HG03432 (cell line): ENCODE measurements around the gene GMEB2.
"Not testable (repeated sequence)": the region's sequence is repeated elsewhere in the genome, so short reads cannot be mapped to it uniquely, and the experiment has no call there.

Experiments
- ATAC-seq: cut with Tn5 transposase; IDR thresholded peaks from one replicate; pipeline ENCODE4 v1.9.1; 2021; ENCODE audit warnings: mild to moderate bottlenecking, moderate library complexity; ENCODE audit not compliant: unreplicated experiment

Gene GMEB2, protein sequence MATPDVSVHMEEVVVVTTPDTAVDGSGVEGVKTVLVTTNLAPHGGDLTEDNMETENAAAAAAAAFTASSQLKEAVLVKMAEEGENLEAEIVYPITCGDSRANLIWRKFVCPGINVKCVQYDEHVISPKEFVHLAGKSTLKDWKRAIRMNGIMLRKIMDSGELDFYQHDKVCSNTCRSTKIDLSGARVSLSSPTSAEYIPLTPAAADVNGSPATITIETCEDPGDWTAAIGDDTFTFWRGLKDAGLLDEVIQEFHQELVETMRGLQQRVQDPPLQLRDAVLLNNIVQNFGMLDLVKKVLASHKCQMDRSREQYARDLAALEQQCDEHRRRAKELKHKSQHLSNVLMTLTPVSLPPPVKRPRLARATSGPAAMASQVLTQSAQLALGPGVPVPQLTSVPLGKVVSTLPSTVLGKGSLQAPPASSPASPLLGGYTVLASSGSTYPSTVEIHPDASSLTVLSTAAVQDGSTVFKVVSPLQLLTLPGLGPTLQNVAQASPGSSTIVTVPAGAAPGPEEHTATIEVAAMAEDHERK

DNA sequence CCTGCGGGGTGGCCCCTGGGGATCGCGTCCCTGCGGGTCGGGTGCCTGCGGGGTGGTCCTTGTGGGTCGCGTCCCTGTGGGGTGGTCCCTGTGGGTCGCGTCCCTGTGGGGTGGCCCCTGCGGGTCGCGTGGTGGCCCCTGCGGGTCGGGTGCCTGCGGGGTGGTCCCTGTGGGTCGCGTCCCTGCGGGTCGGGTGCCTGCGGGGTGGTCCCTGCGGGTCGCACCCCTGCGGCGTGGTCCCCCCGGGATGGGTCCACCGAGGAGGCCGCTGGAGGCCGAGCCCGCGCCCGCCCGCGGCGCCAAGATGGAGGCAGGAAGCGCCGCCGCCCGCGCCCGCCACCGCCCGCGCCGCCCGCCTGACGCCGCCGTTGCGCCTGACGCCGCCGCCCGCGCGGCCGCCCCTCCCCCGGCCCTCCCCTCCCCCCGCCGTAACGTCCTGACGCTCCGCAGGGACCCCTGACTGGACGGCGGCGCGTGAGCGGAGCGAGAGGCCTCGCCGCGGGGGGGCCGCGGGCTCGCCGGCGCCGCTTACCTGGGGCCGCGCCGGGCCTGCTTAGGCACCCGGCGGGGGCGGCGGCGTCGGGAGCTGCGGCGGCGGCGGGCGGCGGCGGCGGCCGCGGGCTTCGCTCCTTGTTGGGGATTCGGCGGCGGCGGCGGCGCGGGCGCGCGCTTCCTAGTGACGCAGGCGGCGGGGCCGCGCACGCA, at the start of gene GMEB2:
GMEB2 (minus strand) TSS at position 678 of the 705 bp plus-strand sequence. CDS start 7,704 bp downstream, outside the sequence.
- peak; percentile 46 for ATAC-seq

DNA sequence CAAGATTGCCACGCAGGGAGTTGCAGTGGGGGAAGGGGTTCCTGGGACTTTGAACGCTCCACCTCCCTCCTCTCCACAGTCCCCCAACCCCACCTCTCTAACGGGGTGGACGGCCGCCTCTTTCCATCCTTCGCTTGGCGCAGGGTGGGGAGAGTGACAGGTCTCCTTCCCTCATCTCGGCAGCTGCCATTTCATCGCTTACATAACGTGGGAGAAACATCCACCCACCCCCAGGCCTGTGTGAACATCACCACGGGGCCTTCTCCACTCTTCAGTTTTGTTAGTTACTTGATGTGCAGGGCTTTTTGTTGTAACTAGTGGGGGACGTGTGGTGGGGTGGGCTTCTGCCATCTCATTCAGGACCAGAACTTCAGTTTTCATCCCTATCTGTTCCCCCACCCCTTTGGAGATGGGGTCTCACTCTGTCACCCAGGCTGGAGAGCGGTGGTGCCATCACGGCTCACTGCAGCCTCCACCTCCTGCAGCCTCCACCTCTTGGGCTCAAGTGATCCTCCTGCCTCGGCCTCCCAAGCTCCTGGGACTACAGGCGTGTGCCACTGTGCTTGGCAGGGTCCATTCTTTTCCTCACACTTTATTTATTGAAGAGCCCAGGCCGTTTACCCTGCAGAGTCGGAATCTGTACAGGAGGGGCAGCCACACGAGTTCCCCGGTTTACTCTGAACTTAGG, 48.9 kb upstream of the GMEB2 start:
- ATAC-seq = no peak

DNA sequence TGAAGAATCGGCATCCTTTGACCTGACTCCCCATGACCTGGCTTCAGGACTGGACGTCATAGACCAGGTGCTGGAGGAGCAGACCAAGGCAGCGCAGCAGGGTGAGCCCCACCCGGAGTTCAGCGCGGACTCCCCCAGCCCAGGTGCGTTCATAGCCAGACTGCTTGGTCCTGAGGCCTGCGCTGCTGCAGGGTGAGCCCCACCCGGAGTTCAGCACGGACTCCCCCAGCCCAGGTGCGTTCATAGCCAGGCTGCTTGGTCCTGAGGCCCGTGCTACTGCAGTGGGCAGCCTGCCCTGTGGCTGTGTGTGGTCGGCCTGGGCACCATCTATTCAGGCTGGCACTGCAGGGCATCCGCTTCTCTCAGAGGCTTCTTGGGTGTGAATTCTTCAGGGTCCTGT, 47.0 kb upstream of the GMEB2 start:
- ATAC-seq = no peak

DNA sequence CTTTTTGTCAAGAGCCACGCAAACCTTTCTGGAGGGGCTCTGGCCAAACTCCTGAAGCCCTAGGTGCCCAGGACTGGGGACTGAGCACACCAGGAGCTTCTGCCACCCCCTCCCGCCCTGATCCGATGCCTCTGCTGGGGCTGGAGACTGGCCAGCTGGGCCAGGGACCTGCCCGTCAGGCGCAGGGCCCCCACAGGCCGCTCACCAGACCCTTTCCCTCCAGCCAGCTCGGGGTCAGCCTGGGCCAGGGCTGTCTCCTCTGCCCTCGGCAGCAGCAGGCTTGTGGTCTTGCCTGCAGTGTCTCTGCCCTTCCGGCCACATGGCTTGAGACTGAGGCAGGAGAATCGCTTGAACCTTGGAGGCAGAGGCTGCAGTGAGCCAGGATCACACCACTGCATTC, 45.8 kb upstream of the GMEB2 start:
- no peak for ATAC-seq

DNA sequence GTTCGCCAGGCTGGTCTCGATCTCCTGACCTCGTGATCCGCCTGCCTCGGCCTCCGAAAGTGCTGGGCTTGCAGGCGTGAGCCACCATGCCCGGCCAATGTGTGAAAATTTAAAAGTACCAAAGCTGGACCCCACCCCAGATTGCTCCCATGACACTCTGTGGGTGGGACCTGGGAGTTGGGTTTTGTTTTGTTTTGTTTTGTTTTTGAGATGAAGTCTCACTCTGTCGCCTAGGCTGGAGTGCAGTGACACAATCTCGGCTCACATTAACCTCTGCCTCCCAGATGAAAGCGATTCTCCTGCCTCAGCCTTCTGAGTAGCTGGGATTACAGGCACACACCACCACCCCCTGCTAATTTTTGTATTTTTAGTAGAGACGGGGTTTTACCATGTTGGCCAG, 44.8 kb upstream of the GMEB2 start:
- not testable (repeated sequence) for ATAC-seq

DNA sequence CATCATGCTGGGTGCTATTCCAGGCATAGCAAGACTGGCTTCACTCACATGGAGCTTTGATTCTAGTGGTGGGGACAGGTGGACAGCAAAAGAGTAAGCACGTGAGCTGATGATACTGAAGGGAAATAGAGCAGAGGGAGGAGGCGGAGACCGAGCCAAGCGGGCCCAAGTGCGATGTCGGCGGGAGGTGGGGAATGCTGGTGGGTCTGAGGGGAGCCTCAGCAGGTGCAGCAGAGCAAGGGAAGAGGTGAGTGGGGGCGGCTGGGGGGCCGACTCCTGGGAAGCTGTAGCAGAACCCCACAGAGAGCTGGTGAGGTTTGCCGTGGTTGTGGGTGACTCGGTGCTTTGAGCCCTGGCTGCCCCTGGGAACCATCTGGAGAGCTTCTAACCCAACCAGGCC, 41.5 kb upstream of the GMEB2 start:
- no peak for ATAC-seq

DNA sequence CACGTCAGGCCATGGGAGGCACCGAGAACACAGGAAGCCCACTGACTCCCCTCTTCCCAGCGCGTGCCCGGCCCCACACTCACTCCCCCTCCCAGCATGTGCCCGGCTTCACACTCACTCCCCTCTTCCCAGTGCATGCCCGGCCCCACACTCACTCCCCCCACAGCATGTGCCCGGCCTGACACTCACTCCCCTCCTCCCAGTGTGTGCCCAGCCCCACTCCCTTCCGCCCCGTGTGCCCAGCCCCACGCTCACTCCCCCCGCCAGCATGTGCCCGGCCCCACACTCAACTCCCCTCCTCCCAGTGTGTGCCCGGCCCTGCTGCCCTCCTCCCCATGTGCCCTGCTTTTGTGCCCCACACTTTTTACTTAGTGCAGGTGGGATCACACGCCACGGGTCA, 41.0 kb upstream of the GMEB2 start:
- no peak for ATAC-seq

DNA sequence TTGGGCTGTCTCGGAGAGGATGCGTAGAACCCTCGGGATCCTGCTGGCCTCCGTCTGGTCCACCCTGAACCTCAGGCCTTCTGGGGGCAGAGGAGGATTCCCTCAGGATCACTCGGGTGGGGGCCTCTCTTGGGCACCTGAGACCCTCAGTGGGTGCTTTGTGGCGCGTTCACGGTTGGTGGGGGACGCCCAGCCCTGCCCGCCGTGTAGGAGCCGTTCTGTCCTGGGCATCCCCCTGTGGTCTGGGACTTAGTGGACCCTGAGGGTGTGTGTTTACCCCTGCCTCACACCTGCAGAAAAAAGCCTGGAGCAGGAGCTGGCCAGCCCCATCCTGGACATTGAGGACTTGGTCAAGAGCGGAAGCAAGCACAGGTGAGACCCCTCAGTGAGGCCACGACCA, 38.8 kb upstream of the GMEB2 start:
- ATAC-seq = no peak

DNA sequence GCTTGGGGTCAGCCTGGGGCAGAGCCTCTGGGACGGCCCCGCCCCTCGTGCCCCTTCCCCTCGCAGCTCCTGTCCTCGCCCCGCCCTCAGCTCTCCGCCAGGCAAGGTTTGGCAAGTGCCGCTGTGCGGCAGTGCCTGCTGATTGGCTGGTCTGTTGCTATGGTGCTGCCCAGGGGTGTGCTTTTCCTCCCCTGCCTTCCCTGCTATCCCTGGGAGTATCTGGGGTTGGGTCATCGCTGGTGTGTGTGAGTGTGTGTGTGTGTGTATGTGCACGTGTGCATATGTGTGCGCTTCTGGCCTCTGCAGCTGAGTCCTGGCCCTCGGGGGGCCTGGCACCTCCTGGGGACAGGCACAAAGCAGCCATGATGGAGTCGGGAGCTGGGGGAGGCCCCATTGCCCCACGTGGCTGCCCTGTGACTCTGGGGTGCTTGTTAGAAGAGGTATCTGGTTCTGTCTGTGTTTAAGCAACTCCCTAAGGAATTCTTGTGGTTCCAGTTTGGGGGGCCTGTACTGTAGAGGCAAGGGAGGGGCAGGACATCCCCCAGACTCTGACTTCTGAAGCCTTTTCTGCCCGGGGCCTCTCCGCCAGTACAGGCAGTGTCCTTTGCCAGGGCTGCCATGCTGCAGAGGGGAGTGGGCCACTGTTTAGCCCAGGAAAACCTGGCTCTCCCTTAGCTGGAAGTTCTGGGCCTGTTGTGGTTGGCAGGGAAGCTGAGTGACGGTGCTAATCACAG, 38.1 kb upstream of the GMEB2 start:
- ATAC-seq = no peak

DNA sequence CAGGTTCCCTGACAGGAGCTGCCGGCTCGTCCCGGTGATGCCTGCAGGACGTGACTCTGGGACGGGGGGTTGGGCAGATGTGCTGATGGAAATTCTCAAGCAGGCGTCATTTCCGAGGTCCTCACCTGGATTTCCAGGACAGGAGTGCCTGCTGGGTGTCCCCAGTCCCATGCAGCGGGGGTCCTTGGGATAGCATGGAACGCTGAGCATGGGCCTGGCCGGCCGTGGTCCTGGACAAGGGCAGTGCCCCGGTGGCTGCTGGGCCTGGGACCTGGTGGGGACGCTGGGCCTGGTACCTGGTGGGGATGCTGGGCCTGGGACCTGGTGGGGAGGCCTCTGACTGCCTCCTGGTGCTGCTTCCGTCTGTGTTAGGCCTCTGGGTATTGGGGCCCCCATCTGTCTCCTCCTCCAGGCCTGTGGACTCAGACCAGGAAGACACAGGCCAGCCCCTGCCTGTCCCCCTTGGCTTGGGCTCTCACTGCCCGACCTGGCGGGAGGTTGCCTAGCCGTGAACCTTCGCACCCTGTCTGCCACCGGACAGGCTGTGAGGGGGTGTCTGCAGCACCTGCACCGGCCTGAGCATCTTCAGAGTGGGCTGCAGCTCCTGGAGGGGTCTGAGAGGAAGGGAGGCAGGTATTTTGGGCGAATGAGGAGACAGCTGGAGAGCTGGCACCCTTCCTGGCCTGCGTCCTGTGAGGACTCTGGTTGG, 37.4 kb upstream of the GMEB2 start:
- no peak for ATAC-seq

DNA sequence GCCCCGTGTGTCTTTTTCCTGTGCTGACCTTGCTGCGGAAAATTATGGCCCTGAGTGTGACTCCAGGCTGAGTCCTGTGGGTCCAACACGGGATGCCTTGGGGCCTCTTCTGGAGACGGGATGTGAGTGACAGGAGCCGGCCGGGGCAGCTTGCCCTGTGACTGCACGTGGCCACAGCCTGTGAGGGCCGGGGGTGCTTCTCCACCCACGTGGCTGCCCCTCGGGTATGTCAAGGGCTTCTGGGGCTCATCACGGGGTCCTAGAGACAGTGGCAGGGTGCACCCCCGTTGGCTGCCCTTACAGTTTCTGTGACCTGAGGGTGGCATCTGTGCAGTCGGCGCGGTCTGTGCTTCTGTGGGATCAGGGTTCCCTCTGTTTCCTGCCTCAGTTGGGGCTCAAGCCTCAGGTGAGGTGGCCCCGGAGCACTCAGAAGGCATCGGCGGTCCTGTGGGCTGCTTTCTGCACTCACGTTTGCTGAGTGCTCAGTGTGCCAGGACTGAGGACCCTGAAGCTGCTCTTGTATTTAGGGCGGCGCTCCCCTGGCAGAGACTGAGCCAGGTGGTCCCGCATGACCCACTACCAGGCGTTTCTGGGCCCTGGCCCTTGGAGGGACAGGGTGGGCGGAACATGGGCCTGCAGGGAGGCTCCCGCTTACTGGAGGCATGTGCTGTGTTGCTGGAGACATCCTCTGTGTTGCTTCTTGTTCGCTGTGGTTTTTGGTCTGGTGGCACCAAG, 36.6 kb upstream of the GMEB2 start:
- ATAC-seq = no peak

DNA sequence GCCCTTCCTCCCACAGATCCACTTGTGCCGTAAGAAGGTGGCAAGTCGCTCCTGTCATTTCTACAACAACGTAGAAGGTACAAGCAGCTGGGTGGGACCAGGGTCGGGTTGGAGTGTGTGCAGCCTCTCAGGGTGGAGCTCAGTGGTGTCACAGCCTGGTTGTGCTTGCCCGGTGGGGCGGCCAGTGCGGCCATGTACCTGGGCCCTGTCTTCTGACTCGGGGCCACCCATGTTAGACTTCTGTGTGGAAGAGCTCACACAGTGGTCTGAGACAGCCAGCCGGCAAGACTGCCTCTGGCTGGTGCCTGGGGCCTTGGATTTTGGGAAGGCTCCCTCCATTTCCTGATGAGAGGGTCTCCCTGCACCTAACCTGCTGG, 35.9 kb upstream of the GMEB2 start:
- no peak for ATAC-seq

DNA sequence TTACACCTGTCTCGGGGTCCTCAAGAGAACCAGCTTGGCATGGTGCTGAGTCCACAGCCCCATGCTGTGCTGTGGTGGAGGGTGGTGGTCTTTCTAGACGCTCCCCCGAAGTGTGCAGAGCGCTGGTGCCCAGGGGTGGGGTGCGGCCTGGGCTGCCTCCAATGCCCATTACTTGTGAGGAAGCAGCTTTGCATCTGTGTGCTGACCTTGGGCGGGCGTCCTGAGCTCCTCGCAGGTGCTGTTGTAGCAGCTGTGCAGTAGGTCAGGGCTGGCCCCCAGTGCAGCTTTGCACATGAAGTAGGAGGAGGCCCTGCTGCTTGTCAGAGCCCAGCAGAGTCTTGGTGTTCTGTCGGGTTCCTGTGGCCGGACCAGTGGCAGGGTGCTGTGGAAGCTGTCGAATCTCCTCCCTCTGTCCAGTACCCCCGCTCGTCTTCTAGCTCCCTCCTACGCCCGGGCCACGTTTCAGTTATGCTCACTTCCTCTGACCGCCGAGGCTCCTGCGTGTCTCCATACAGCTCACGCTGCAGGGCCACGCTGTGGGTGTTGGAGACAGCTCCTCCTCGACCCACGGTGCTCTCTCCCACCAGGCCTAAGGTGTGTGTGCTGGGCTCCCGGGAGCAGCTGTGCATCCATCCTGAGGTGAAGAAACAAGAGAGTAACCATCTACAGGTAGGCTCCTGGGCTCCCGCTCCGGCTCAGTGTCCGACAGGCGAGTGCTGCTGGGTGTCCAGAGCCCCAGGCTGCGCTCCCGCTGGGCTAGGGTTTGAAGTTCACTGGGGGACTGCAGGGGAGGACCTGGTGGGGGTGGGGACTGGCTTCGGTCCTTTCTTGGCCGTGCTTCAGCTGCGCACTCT, 35.3 kb upstream of the GMEB2 start:
- ATAC-seq = no peak

DNA sequence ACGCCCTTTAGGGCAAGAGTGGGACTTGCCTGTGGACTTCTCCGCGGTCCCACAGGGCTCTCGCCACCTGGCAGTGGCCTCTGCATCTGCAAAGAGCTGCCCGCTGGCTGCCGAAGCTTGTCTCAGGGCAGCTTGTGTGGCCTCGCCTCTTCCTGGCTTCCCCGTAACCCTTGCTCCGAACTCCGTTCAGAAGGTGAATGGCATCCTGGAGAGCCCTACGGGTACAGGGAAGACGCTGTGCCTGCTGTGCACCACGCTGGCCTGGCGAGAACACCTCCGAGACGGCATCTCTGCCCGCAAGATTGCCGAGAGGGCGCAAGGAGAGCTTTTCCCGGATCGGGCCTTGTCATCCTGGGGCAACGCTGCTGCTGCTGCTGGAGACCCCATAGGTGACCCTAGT, 34.2 kb upstream of the GMEB2 start:
- ATAC-seq = no peak

DNA sequence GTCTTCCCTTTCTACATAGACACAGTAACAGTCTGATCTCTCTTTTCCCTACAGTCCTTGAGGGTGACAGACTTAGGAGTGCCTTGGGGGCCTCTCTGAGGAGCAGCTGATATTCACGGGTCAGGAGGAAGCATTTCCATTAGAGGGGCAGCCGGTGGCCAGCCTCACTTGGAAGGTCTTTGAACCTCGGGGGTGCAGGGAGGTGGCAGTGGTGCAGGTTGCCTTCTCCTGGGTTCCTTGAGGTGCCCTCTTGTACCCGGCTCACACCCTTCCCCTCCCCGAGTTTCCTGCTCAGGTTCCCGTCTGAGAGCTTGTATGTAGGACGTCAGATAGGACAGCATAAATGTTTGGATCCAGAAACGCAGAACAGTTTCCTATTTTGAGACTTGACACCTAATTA, 33.7 kb upstream of the GMEB2 start:
- no peak for ATAC-seq

DNA sequence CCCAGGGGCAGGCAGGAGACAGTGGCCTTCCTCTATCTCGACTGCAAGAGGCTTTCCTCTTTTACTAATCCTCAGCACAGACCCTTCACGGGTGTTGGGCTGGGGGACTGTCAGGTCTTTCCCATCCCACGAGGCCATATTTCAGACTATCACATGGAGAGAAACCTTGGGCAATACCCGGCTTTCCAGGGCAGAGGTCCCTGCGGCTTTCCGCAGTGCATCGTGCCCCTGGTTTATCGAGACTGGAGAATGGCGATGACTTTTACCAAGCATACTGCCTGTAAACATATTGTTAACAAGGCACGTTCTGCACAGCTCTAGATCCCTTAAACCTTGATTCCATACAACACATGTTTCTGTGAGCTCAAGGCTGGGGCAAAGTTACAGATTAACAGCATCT, 33.3 kb upstream of the GMEB2 start:
- ATAC-seq = not testable (repeated sequence)

DNA sequence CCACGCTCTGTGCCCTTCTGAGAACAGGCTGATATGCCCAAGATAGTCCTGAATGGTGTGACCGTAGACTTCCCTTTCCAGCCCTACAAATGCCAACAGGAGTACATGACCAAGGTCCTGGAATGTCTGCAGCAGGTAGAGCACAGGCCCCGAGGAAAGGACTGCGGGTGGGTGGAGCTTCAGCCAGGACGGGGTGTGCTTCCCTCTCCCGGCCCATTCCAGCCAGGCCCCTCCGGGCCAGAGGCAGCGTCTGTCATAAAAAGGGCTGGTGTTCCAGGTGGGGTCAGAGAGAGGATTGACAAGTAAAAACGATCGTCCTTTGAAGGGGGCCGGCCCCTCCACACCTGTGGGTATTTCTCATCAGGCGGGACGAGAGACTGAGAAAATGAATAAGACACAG, 32.5 kb upstream of the GMEB2 start:
- no peak for ATAC-seq

DNA sequence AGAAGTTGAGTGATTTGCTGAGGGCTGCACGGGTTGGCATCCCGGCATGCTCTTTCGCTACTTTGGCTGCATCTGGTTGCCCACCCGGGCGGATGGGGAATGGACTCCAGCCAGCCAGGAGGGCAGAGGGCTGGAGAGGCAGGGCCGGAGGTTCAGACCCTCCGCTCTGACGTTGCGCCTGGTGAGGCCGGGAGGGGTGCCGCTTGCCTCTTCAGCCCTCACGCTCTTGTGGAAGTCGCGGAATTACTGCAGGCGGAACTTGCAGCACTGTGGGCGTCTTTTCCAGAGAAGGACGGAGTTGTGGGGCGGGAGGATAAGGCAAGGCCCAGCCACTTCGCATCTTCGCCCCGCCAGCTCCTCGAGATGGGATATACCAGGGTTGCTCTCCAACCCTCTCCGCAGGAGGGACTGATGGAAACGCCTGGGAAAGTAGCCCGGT, 31.9 kb upstream of the GMEB2 start:
- peak; percentile 18 for ATAC-seq
